HG02840 (cell line): ENCODE data around the gene SLC49A4.

Experiments used
- ATAC-seq: cut with Tn5 transposase; IDR thresholded peaks from one replicate; pipeline ENCODE4 v1.9.1; 2021; ENCODE audit warnings: mild to moderate bottlenecking, moderate library complexity, moderate number of reproducible peaks; ENCODE audit not compliant: unreplicated experiment, low FRiP score

Gene SLC49A4

GRCh38 chr3:122835590-122835989 is 40.7 kb downstream of the SLC49A4 start:
- ATAC-seq = no peak

- no peak for ATAC-seq
These were observed 48.7 kb downstream of the SLC49A4 start for GRCh38 chr3:122843604-122844003.

- ATAC-seq = no peak
These were observed 62.1 kb downstream of the SLC49A4 start for GRCh38 chr3:122857019-122857418.

DNA sequence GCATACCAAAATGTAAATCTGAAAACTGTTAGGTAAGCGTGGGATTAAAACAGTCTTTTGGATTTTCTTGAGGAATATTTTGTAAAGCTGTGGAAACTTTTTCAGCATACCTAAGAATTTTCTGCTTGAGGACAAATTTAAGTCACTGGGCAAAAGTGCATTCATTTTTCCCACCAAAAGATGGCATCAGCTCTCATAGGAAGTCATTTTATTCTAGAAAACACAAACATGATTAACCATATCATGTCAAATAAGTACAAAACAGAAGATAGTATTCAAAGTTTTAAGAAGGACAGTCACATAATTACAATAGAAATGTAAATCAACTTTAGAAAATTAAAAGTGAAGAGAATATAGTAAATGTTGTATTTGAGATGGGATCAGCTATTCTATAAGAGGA is 63.5 kb downstream of the SLC49A4 start:
- ATAC-seq = no peak

DNA sequence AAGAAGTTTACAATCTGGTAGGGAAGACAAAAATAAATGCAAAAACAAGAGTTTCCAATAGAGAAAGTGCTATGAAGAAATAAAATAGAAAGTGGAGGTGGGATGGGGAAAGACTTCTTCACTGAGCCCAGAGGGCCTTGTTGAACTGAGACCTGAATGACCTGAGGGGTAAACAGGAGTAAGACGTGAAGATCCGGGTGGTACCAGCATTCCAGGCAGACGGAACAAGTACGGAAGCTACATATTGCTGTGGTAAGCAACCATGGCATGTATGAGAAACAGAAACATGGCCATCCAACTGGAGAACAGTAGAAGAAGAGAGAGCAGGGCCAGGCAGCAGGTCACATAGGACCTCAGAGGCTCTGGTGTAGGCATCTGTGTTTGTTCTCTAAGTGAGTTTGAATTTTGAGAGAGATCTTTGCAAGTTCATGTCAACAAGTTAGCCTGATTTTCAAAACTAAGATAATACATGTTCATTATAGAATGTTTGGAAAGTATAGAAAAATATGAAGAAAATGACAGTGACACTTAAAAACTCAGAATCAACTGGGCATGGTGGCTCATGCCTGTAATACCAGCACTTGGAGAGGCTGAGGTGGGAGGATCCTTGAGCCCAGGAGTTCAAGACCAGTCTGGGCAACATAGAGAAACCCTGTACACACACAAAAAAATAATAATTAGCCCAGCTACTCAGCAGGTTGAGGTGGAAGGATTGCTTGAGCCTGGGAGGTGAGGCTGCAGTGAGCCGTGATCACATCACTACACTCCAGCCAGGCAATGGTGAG is 64.3 kb downstream of the SLC49A4 start:
- ATAC-seq = no peak

DNA sequence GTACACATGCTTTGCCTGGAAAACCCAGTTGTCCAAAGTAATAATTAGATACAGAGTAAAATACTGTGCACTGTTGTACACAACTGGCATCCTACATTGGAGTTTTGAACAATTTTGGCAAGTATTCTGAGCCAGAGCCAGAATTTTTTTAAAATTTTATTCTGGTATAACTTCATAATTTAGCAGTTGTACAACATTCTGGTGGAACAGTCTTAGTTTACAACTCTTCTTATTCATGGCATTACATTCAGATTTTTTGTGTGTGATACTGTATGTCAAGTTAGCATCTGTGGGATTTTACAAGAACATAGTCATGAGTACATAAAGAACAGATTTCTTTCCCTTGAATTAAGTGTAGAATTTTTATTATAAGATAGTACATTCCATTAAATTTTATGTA is 67.5 kb downstream of the SLC49A4 start:
- no peak for ATAC-seq

- ATAC-seq = no peak
These were observed 69.6 kb downstream of the SLC49A4 start for GRCh38 chr3:122864498-122864897.

DNA sequence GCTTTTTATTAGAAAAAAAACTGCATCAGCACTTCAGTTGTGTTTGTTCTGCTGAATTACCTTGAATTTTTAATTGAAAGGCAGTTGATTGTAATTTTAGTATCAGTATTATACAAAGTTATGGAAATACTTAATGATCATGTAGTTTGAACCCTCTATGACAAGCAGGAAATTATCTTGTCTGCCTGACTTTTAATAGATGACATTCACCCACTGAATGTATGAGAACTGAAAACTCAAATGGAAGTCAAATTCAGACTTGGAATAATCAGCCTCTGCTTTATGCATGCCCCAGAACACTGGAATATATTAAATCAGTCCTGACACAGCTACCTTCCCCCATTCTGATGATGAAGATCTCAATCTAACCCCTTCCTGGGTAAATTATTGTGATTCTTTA is 73.5 kb downstream of the SLC49A4 start:
- ATAC-seq = no peak

DNA sequence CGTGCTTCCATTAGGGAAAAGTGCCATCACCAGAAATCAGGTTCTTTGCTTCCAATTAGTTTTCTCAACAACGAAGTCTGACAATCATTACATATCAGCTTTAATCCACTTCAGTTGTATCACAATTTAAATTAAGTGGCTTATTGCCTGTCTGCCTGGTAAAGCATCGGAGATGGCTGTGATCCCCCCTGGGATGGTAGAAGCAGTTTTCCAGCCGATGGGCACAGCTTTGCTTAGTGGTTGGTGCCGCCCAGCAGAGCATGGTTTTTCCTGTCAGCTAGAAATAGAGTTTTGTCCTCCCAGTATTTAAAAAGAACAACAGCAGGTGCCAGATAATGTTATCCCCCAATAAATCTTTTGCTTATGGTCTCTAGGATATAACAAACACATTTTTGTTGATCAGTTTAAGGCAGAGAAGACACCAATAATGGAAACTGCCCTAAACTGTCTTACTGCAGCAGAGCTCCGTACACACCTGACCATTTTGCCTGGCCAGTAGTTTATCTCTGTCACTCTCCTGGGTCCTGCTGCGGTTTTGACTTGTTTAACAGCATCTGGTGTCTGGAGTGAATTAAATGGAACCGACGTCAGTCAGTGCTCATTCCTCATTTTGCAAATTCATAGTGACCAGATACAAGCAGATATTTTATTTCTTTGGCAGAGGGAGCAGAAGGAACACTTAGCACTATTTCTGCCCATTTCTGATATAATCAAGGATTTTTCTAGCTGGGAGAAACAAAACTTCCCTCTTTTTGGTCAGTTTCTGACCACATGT is 79.1 kb downstream of the SLC49A4 start:
- ATAC-seq = no peak

DNA sequence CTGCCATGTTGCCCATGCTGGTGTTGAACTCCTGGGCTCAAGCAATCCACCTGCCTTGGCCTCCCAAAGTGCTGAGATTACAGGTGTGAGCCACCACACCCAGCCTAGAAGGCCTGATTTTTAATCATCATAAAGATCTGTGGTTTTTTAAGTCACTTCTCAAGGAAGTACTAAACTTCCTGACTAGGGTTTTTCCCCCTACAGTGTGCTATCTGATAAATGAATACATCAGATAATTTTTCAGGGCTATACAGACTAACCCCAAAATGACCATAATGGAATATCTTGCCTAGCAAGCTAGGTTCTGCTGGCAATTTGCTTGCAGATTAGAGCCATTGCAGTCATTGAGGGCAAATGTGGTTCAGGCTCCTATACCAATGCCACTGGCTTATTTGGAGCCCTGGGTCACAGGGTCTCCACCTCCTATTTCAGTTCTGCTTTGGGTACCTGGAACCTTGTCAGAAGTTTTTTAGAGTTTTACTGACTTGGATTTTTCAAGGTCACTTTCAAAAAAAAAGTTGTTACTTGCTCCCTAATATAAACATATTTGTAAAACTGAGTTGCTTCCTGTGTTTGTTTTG is 80.8 kb downstream of the SLC49A4 start:
- no peak for ATAC-seq

GRCh38 chr3:122880173-122880572 is 85.3 kb downstream of the SLC49A4 start:
- ATAC-seq = no peak

DNA sequence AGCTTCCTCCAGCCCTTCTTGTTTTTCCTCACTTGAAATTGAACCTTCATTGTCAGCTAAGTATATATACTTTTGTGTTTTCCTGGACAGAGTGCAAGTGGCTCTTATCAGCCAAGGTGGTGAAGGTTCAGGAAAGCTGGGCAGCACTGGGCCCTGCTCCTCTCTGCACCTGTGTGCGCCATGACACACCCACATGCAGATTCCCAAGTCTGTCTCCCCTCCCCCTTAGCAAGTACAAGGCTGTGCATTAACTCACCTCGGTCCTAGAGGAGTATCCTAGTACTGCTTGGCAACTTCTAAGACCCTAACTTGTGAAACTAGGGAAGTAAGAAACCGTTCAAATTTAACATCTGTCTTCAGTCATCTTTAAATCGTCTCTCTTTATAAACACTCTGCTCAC is 85.8 kb downstream of the SLC49A4 start:
- ATAC-seq = no peak

- ATAC-seq = no peak
These were observed 87.6 kb downstream of the SLC49A4 start for GRCh38 chr3:122882361-122882947.

GRCh38 chr3:122886251-122886650 is 91.4 kb downstream of the SLC49A4 start:
- no peak for ATAC-seq

DNA sequence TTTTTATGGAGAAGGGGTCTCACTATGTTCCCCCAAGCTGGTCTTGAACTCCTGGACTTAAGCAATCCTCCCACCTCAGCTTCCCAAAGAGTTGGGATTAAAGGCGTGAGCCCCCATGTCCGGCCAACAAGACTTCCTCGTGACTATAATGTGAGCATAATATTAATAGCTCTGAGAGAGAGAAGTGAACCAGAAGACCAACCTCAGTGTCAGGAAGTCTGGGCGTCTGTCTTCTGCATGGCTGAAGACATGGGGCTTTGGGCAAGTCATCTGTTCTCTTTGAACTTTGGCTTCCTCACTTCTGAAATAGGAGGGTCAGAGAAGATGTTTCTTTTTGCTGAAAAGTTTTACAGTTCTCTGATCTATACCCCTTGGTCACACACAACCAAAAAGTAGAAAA is 92.1 kb downstream of the SLC49A4 start:
- no peak for ATAC-seq

GRCh38 chr3:122890077-122890719 is 95.3 kb downstream of the SLC49A4 start:
- no peak for ATAC-seq

DNA sequence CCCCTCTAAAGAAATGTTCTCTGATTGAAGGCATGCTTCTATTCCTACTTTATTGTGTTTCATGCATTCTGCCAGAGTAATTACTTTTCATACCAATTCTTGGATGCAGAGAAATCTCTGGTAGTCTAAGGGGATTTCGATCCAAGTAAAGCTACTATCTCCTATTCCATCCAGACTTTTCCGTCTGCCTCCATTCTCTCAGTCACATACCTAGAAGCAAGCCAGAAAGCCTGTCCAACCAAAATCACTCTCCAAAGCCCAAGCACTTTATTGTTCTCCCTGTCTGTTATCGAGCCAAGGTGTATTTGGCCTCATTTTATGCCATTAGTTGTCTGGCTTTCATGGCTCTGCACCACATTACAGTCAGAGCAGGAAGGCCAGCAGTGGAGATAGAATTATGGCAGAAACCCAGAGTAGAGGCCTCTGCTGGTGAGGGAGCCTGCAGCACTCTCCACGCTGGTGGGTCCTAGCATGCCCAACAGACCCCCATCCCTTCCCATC is 95.9 kb downstream of the SLC49A4 start:
- ATAC-seq = no peak

DNA sequence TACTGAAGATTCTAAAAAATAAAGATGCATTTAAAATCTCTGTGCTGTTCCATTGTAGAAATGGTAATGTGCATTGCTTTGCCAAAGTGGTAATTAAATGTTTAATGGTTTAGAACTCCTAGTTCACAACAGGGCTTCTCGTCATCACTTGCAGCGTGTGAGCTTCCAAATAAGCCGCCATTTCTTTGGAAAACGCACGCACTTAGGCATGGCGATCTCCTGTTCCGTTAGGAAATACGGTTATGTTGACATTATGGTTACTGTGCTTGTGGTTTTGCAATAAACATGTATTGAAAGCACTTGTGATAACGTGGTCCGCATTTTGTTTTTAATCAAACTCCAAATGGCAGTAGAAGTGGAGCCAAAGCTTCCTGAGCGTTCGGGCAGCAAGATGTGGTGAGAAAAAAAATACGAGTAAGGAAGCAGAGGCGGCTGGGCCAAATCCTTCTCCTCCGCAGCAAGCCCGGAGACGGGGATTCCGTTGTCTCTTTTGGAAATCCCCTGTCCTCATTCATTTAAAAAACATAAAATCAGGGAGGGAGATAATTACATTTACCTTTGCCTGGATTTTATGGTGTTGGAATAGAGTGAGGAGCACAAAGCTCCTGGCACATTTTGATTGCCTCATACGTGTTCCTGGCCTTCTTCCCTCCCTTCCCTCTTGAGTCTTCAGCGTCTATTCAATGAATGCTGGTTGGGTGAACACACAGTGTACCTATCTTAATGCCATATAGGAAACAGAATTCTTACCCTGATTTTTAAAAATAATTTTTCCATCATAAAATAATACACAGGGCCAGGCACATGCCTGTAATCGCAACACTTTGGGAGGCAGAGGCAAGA is 97.5 kb downstream of the SLC49A4 start:
- no peak for ATAC-seq

- ATAC-seq = no peak
These were observed 98.4 kb downstream of the SLC49A4 start for GRCh38 chr3:122893282-122893681.
